Measurements from ENCODE around the gene NRIP1.

Gene NRIP1

DNA sequence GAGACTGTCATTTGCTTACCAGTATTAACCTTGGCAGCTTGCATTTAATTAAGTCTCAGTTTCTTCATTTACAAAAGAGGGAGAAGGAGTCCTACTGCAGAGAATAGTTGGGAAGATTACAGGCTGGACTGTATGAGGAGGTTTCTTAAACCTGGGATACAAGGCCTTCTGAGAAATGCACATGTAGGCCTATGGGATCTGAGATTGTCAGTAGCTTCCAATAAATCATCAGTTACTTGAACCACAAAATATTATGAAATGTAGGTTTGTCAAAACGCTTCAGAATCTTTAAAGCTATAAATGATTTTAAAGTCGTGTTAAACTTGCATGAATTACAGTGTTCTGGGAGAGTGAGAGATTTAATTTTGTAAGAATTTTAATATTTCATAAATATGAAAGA is 69.6 kb downstream of the NRIP1 start:
- H3K9ac ChIP-seq (ENCODE audit: low read depth, low read length) = no peak overlapping the region
- H3K27ac ChIP-seq (ENCODE audit: low read depth, low read length) = no peak overlapping the region
- H3K4me3 ChIP-seq (ENCODE audit: low read depth, low read length) = no peak overlapping the region
- no peaks in the 10 kb centered on the region for H3K9me3 ChIP-seq (ENCODE audit: control insufficient read depth, insufficient read depth, low read length)
- peaks cover 8% of the 10 kb centered on the region; the same call in 1 of the 2 replicates for H3K27me3 ChIP-seq (ENCODE audit: control insufficient read depth, insufficient read depth, low read length)
- peaks cover 11% of the 10 kb centered on the region; the same call in 1 of the 2 replicates for H3K4me1 ChIP-seq (ENCODE audit: control insufficient read depth, insufficient read depth, low read length)
- no peaks in the 10 kb centered on the region for H3K36me3 ChIP-seq (ENCODE audit: control insufficient read depth, insufficient read depth, low read length)

- H3K4me3 ChIP-seq (ENCODE audit: low read depth, low read length) = no peak overlapping the region
- H3K4me1 ChIP-seq (ENCODE audit: control insufficient read depth, insufficient read depth, low read length) = peaks cover 10% of the 10 kb centered on the region; the same call in 1 of the 2 replicates
- H3K27ac ChIP-seq (ENCODE audit: low read depth, low read length) = no peak overlapping the region
- H3K27me3 ChIP-seq (ENCODE audit: control insufficient read depth, insufficient read depth, low read length) = peaks cover 27% of the 10 kb centered on the region
- no peaks in the 10 kb centered on the region for H3K9me3 ChIP-seq (ENCODE audit: control insufficient read depth, insufficient read depth, low read length)
- H3K9ac ChIP-seq (ENCODE audit: low read depth, low read length) = no peak overlapping the region
- no peaks in the 10 kb centered on the region for H3K36me3 ChIP-seq (ENCODE audit: control insufficient read depth, insufficient read depth, low read length)
Measured at GRCh38 chr21:14993115-14993514, 71.7 kb downstream of the NRIP1 start.

GRCh38 chr21:14991957-14992356 is 72.8 kb downstream of the NRIP1 start:
- Histone ChIP-seq H3K4me3 (ENCODE audit: low read depth, low read length) (no peak overlapping the region), H3K27ac (ENCODE audit: low read depth, low read length) (no peak overlapping the region), H3K9ac (ENCODE audit: low read depth, low read length) (no peak overlapping the region), H3K9me3 (ENCODE audit: control insufficient read depth, insufficient read depth, low read length) (no peaks in the 10 kb centered on the region), H3K36me3 (ENCODE audit: control insufficient read depth, insufficient read depth, low read length) (no peaks in the 10 kb centered on the region), H3K4me1 (ENCODE audit: control insufficient read depth, insufficient read depth, low read length) (peaks cover 18% of the 10 kb centered on the region), H3K27me3 (ENCODE audit: control insufficient read depth, insufficient read depth, low read length) (peaks cover 32% of the 10 kb centered on the region)

DNA sequence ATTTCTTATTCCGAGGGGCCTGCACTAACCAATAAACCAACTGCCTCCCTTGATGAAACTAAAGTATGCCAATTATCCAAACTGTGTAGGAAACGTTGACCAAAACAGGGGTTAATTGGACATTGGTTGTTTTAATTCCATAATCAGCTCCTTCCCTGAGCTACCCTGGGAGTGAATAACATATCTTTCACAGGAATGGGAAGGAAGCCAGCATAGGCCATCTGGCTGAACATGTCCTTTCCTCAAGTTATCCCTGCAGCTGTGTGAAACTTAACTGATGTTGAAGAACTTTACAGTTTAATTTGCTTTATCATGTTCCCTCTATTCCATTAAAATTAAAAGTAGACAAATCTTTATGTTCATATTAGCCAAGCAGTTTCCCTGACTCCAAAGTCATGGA is 75.4 kb downstream of the NRIP1 start:
- Histone ChIP-seq H3K36me3 (ENCODE audit: control insufficient read depth, insufficient read depth, low read length) (no peaks in the 10 kb centered on the region), H3K27ac (ENCODE audit: low read depth, low read length) (no peak overlapping the region), H3K27me3 (ENCODE audit: control insufficient read depth, insufficient read depth, low read length) (peaks cover 50% of the 10 kb centered on the region), H3K4me3 (ENCODE audit: low read depth, low read length) (no peak overlapping the region), H3K9ac (ENCODE audit: low read depth, low read length) (no peak overlapping the region), H3K4me1 (ENCODE audit: control insufficient read depth, insufficient read depth, low read length) (peaks cover 15% of the 10 kb centered on the region), H3K9me3 (ENCODE audit: control insufficient read depth, insufficient read depth, low read length) (no peaks in the 10 kb centered on the region)

- Histone ChIP-seq H3K36me3 (ENCODE audit: control insufficient read depth, insufficient read depth, low read length) (no peaks in the 10 kb centered on the region), H3K4me3 (ENCODE audit: low read depth, low read length) (no peak overlapping the region), H3K9ac (ENCODE audit: low read depth, low read length) (no peak overlapping the region), H3K9me3 (ENCODE audit: control insufficient read depth, insufficient read depth, low read length) (no peaks in the 10 kb centered on the region), H3K27me3 (ENCODE audit: control insufficient read depth, insufficient read depth, low read length) (peaks cover 50% of the 10 kb centered on the region), H3K27ac (ENCODE audit: low read depth, low read length) (no peak overlapping the region), H3K4me1 (ENCODE audit: control insufficient read depth, insufficient read depth, low read length) (peaks cover 15% of the 10 kb centered on the region)
Measured at GRCh38 chr21:14988760-14989159, 76.0 kb downstream of the NRIP1 start.

- peak overlapping the region; percentile 66 for H3K27ac ChIP-seq (ENCODE audit: low read depth, low read length)
- no peaks in the 10 kb centered on the region for H3K9me3 ChIP-seq (ENCODE audit: control insufficient read depth, insufficient read depth, low read length)
- H3K36me3 ChIP-seq (ENCODE audit: control insufficient read depth, insufficient read depth, low read length) = no peaks in the 10 kb centered on the region
Measured at GRCh38 chr21:14987370-14988170, 77.2 kb downstream of the NRIP1 start.

DNA sequence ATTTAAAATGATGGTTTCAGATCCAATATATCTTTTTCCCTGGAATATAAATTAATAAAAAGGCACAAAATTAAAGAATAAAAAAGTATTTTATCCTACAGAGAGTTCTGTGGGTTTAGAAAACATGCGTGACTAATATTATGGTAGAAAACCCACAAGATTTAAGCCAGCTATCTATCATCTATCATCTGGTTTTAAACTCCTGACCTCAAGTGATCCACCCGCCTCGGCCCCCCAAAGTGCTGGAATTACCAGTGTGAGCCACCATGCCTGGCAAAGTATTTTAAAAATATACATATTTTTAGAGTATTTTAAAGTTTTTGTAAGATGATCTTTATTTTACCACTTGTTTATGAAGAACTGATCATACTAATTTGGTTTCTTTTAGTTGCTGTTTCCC is 79.5 kb downstream of the NRIP1 start:
- H3K4me3 ChIP-seq (ENCODE audit: low read depth, low read length) = no peak overlapping the region
- peaks cover 43% of the 10 kb centered on the region for H3K27me3 ChIP-seq (ENCODE audit: control insufficient read depth, insufficient read depth, low read length)
- no peaks in the 10 kb centered on the region for H3K36me3 ChIP-seq (ENCODE audit: control insufficient read depth, insufficient read depth, low read length)
- no peaks in the 10 kb centered on the region for H3K9me3 ChIP-seq (ENCODE audit: control insufficient read depth, insufficient read depth, low read length)
- H3K27ac ChIP-seq (ENCODE audit: low read depth, low read length) = no peak overlapping the region
- H3K9ac ChIP-seq (ENCODE audit: low read depth, low read length) = no peak overlapping the region
- peaks cover 15% of the 10 kb centered on the region for H3K4me1 ChIP-seq (ENCODE audit: control insufficient read depth, insufficient read depth, low read length)

More at GRCh38 chr21:14987370-14988170, 77.2 kb downstream of the NRIP1 start:
- H3K4me1 ChIP-seq (ENCODE audit: control insufficient read depth, insufficient read depth, low read length) = peaks cover 15% of the 10 kb centered on the region
- no peak overlapping the region for H3K4me3 ChIP-seq (ENCODE audit: low read depth, low read length)
- no peak overlapping the region for H3K9ac ChIP-seq (ENCODE audit: low read depth, low read length)
- H3K27me3 ChIP-seq (ENCODE audit: control insufficient read depth, insufficient read depth, low read length) = peaks cover 50% of the 10 kb centered on the region

GRCh38 chr21:14982336-14982735 is 82.5 kb downstream of the NRIP1 start:
- H3K27ac ChIP-seq (ENCODE audit: low read depth, low read length) = no peak overlapping the region
- no peaks in the 10 kb centered on the region for H3K36me3 ChIP-seq (ENCODE audit: control insufficient read depth, insufficient read depth, low read length)
- H3K4me1 ChIP-seq (ENCODE audit: control insufficient read depth, insufficient read depth, low read length) = peaks cover 13% of the 10 kb centered on the region
- no peak overlapping the region for H3K9ac ChIP-seq (ENCODE audit: low read depth, low read length)
- peaks cover 19% of the 10 kb centered on the region for H3K27me3 ChIP-seq (ENCODE audit: control insufficient read depth, insufficient read depth, low read length)
- H3K4me3 ChIP-seq (ENCODE audit: low read depth, low read length) = no peak overlapping the region
- no peaks in the 10 kb centered on the region for H3K9me3 ChIP-seq (ENCODE audit: control insufficient read depth, insufficient read depth, low read length)

DNA sequence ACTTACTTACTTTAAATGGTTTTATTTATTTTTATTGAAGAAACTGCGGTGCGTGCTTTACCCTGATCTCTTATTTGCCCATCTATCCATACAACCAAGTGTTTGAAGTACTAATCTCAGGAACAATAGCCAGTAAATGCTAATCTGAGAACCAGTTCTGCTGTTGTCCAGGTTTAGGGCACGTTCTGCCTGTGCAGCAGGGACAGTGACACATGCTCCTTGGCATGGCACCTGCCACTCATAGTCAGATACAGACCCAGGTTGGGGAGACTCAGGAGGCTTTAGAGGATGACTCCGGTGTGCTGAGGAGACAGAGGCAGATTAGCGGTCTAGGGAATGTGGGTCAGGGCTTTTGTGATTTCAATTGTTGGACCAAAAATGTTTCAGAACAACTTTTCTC is 83.6 kb downstream of the NRIP1 start:
- Histone ChIP-seq H3K27ac (ENCODE audit: low read depth, low read length) (no peak overlapping the region), H3K36me3 (ENCODE audit: control insufficient read depth, insufficient read depth, low read length) (no peaks in the 10 kb centered on the region), H3K27me3 (ENCODE audit: control insufficient read depth, insufficient read depth, low read length) (peaks cover 11% of the 10 kb centered on the region), H3K4me3 (ENCODE audit: low read depth, low read length) (no peak overlapping the region), H3K9me3 (ENCODE audit: control insufficient read depth, insufficient read depth, low read length) (no peaks in the 10 kb centered on the region), H3K4me1 (ENCODE audit: control insufficient read depth, insufficient read depth, low read length) (peaks cover 15% of the 10 kb centered on the region), H3K9ac (ENCODE audit: low read depth, low read length) (no peak overlapping the region)

- Histone ChIP-seq H3K36me3 (ENCODE audit: control insufficient read depth, insufficient read depth, low read length) (no peaks in the 10 kb centered on the region), H3K4me1 (ENCODE audit: control insufficient read depth, insufficient read depth, low read length) (peaks cover 15% of the 10 kb centered on the region), H3K4me3 (ENCODE audit: low read depth, low read length) (no peak overlapping the region), H3K9ac (ENCODE audit: low read depth, low read length) (no peak overlapping the region), H3K9me3 (ENCODE audit: control insufficient read depth, insufficient read depth, low read length) (no peaks in the 10 kb centered on the region), H3K27ac (ENCODE audit: low read depth, low read length) (no peak overlapping the region), H3K27me3 (ENCODE audit: control insufficient read depth, insufficient read depth, low read length) (no peaks in the 10 kb centered on the region)
Measured at GRCh38 chr21:14979264-14979663, 85.5 kb downstream of the NRIP1 start.

GRCh38 chr21:14977814-14978213 is 87.0 kb downstream of the NRIP1 start:
- Histone ChIP-seq H3K4me3 (ENCODE audit: low read depth, low read length) (no peak overlapping the region), H3K9ac (ENCODE audit: low read depth, low read length) (no peak overlapping the region), H3K27ac (ENCODE audit: low read depth, low read length) (no peak overlapping the region), H3K4me1 (ENCODE audit: control insufficient read depth, insufficient read depth, low read length) (peaks cover 15% of the 10 kb centered on the region), H3K36me3 (ENCODE audit: control insufficient read depth, insufficient read depth, low read length) (no peaks in the 10 kb centered on the region), H3K9me3 (ENCODE audit: control insufficient read depth, insufficient read depth, low read length) (no peaks in the 10 kb centered on the region), H3K27me3 (ENCODE audit: control insufficient read depth, insufficient read depth, low read length) (no peaks in the 10 kb centered on the region)
